ENCODE measurements around the gene ATP8B4.

DNA sequence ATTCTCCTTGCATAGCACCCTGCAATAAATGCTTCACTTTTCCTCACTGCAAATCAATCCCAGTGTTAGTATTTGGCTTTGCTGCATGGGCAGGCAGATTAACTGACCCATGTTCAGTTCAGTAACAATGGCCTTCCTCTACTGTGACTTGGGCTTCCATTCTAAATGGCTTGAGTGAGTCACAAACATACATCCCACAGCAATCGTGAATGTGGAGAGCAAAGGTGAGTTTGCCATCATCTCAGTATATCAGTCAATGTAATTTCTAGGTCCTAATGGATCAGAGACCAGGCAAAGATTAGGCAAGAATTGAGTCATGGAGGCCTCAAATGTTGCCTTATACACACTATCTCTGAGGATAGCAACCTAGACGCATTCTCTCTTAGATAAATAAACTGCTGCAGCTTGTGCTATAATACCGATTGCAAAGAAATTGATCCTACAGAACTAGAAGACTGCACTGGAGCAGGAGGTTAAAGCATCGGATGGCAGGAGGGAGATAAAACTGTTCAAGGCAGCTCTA is 8.3 kb upstream of the ATP8B4 start:
- TF ChIP-seq RFX5 (IDR thresholded peaks at IDR 0.05; ENCODE audit: borderline replicate concordance, low read depth, low read length) (no peak), MAFK (IDR thresholded peaks at IDR 0.05; ENCODE audit: low read depth, low read length) (no peak), TBP (IDR thresholded peaks at IDR 0.05; ENCODE audit: low read depth, low read length) (no peak), EP300 (IDR thresholded peaks at IDR 0.05; ENCODE audit: borderline replicate concordance in 1 of 2, low read depth in 2 of 2, low read length in 2 of 2) (no peak), CREB1 (IDR thresholded peaks at IDR 0.05) (no peak), CBX5 (IDR thresholded peaks at IDR 0.05; ENCODE audit: low read depth, low read length) (no peak), JUND (IDR thresholded peaks at IDR 0.05; ENCODE audit: low read length) (no peak), POLR2AphosphoS5 (IDR thresholded peaks at IDR 0.05; ENCODE audit: low read depth, low read length) (no peak), FOSL1 (IDR thresholded peaks at IDR 0.05; ENCODE audit: insufficient read depth, low read depth, low read length) (no peak), RAD21 (IDR thresholded peaks at IDR 0.05 in 1 of 2, conservative IDR thresholded peaks at IDR 0.05 in 1 of 2; ENCODE audit: low read depth in 2 of 2, low read length in 2 of 2) (no peak), TCF12 (IDR thresholded peaks at IDR 0.05; ENCODE audit: low read depth, low read length) (no peak), BRCA1 (IDR thresholded peaks at IDR 0.05; ENCODE audit: low read depth, low read length) (no peak)
- TF ChIP-seq, protein P1, sequence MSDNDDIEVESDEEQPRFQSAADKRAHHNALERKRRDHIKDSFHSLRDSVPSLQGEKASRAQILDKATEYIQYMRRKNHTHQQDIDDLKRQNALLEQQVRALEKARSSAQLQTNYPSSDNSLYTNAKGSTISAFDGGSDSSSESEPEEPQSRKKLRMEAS (IDR thresholded peaks at IDR 0.05), result no peak
- TF ChIP-seq, protein P2, sequence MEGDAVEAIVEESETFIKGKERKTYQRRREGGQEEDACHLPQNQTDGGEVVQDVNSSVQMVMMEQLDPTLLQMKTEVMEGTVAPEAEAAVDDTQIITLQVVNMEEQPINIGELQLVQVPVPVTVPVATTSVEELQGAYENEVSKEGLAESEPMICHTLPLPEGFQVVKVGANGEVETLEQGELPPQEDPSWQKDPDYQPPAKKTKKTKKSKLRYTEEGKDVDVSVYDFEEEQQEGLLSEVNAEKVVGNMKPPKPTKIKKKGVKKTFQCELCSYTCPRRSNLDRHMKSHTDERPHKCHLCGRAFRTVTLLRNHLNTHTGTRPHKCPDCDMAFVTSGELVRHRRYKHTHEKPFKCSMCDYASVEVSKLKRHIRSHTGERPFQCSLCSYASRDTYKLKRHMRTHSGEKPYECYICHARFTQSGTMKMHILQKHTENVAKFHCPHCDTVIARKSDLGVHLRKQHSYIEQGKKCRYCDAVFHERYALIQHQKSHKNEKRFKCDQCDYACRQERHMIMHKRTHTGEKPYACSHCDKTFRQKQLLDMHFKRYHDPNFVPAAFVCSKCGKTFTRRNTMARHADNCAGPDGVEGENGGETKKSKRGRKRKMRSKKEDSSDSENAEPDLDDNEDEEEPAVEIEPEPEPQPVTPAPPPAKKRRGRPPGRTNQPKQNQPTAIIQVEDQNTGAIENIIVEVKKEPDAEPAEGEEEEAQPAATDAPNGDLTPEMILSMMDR (IDR thresholded peaks at IDR 0.05; ENCODE audit: control extremely low read depth in 1 of 3, insufficient read depth in 1 of 3, low read depth in 1 of 3, low read length in 3 of 3), result no peak
